PC-3 (cell line): ENCODE results near the gene KL. TPM values are rescaled to one million over a fixed set of nuclear protein-coding genes. Genes with fewer than 3 reads are reported as not detected.

ENCODE experiments used
- ATAC-seq: fragments of 200-7000 bp; cut with Tn5 transposase; 2 replicates; pipeline ENCODE4 v1.9.1; 2020; ENCODE audit warnings: mild to moderate bottlenecking, moderate library complexity
- BruUV-seq: library from RNA; stranded (reverse); fragments of 400-500 nt; replicated peaks from 2 replicates; lab custom pipeline; 2021; lab: Mats Ljungman, UMichigan
- CTCF ChIA-PET: fragments of 300-600 bp; sonication (Branson Sonifier 250); formaldehyde crosslinking; loops from one replicate; lab custom pipeline; 2022; ENCODE audit warnings: antibody characterized with exemption; lab: Charles Lee
- POLR2A ChIA-PET: fragments of 300-600 bp; sonication (Branson Sonifier 250); formaldehyde crosslinking; loops from one replicate; lab custom pipeline; 2022; ENCODE audit warnings: antibody characterized with exemption; ENCODE audit not compliant: unreplicated experiment; lab: Charles Lee
- DNase-seq: peaks from one replicate; pipeline ENCODE4 v3.0.0-alpha.2; 2015
- H2AFZ ChIP-seq: fragments of 300-600 bp; sonication (generic); 2 replicates; pipeline ENCODE4 v1.6.0; 2016; ENCODE audit warnings: antibody characterized with exemption, low read length
- H3F3A ChIP-seq: fragments of 300-600 bp; sonication (generic); one replicate; pipeline ENCODE4 v1.6.0; 2017; ENCODE audit warnings: antibody characterized with exemption, low read length, control low read depth, mild to moderate bottlenecking; ENCODE audit not compliant: unreplicated experiment
- H3K27ac ChIP-seq: fragments of 300-600 bp; sonication (generic); 2 replicates; pipeline ENCODE4 v1.5.1; 2016; ENCODE audit warnings: mild to moderate bottlenecking, low read length
- H3K27me3 ChIP-seq: fragments of 300-600 bp; sonication (generic); 2 replicates; pipeline ENCODE4 v1.6.1; 2016; ENCODE audit warnings: low read length, mixed read lengths
- H3K36me3 ChIP-seq: fragments of 300-600 bp; sonication (generic); 2 replicates; pipeline ENCODE4 v1.6.1; 2016; ENCODE audit warnings: low read depth, mixed run types, low read length, mixed read lengths
- H3K4me1 ChIP-seq: fragments of 300-600 bp; sonication (generic); 2 replicates; pipeline ENCODE4 v1.5.1; 2016; ENCODE audit warnings: low read length; ENCODE audit not compliant: insufficient read depth
- H3K4me2 ChIP-seq: fragments of 300-600 bp; sonication (generic); 2 replicates; pipeline ENCODE4 v1.6.0; 2016; ENCODE audit warnings: low read length
- H3K4me3 ChIP-seq: fragments of 300-600 bp; sonication (generic); 2 replicates; pipeline ENCODE4 v1.5.1; 2016; ENCODE audit warnings: mild to moderate bottlenecking, low read length, mixed read lengths
- H3K79me2 ChIP-seq: fragments of 300-600 bp; sonication (generic); 2 replicates; pipeline ENCODE4 v1.6.1; 2017; ENCODE audit warnings: low read length, mixed read lengths
- H3K9ac ChIP-seq: fragments of 300-600 bp; sonication (generic); 2 replicates; pipeline ENCODE4 v1.6.0; 2016; ENCODE audit warnings: mild to moderate bottlenecking, low read length
- H3K9me2 ChIP-seq: fragments of 300-600 bp; sonication (generic); replicated peaks from 2 replicates; pipeline ENCODE4 v1.6.1; 2016; ENCODE audit warnings: mixed run types, low read length, mixed read lengths
- H3K9me3 ChIP-seq: fragments of 300-600 bp; sonication (generic); 2 replicates; pipeline ENCODE4 v1.6.1; 2016; ENCODE audit warnings: low read length, mixed read lengths
- H4K20me1 ChIP-seq: fragments of 300-600 bp; sonication (generic); 2 replicates; pipeline ENCODE4 v1.6.1; 2016; ENCODE audit warnings: low read length, mixed read lengths
- EZH2 ChIP-seq: fragments of 300-600 bp; sonication (generic); IDR thresholded peaks from one replicate; pipeline ENCODE4 v1.6.1; 2017; ENCODE audit warnings: antibody characterized with exemption, mild to moderate bottlenecking, low read length; ENCODE audit not compliant: unreplicated experiment
- EZH2phosphoT487 ChIP-seq: fragments of 300-600 bp; sonication (generic); IDR thresholded peaks from 2 replicates; pipeline ENCODE4 v1.6.1; 2018; ENCODE audit warnings: mild to moderate bottlenecking, antibody characterized with exemption, low read length, borderline replicate concordance
- intact Hi-C: fragments of 100-400 bp; cut with micrococcal nuclease; formaldehyde crosslinking; loops from 2 replicates; pipeline ENCODE4 v1.9.0; 2023
- total RNA-seq: library from RNA; depleted of rRNA; stranded (reverse); fragments of >200 nt; gene quantifications from 2 replicates; pipeline ENCODE4 v1.2.3, GENCODE V29; 2014
- TF ChIP-seq, protein P1 (sequence below): fragments of 300-600 bp; sonication (generic); conservative IDR thresholded peaks from 2 replicates; pipeline ENCODE4 v1.5.1; 2017; ENCODE audit warnings: antibody characterized with exemption, low read depth, mild to moderate bottlenecking, low read length

Gene KL
- total RNA-seq, 1 experiment from 2014 or later, result 0.07 TPM

DNA sequence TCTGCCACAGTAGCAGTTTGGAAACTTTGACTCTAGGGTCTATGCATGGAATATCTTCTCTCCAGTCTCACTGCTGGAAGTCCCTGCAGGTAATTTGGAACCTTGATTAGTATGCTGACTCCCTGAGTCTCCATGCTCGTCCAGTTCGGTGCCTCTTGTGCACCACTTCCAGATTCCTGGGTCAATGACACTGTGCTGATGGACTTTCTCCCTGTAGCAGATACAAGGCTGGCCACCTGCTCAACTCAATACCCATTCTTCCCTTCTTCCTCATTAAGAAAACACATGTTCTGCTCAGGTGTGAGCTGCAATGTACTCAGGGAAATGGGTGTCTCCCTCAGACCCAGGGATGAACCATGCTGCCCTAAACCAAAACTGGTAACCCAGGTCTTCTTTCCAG, 99.1 kb downstream of the KL start:
- Histone ChIP-seq H3K27ac (no peak overlapping the region), H3K4me2 (no peak overlapping the region), H3K4me1 (peaks cover 29% of the 10 kb centered on the region), H3K9ac (no peak overlapping the region), H2AFZ (no peak overlapping the region), H3K9me2 (no peaks in the 10 kb centered on the region), H4K20me1 (no peaks in the 10 kb centered on the region), H3F3A (peaks cover 3% of the 10 kb centered on the region), H3K27me3 (no peaks in the 10 kb centered on the region), H3K4me3 (no peak overlapping the region), H3K9me3 (no peaks in the 10 kb centered on the region), H3K79me2 (no peaks in the 10 kb centered on the region), H3K36me3 (peaks cover 26% of the 10 kb centered on the region; the same call in 1 of the 2 replicates)
- ChIA-PET POLR2A (no interaction called here), CTCF (no interaction called here)
- intact Hi-C loops, result loop anchor here (5.0 kb wide), 1 partner anchor 97 kb away; no protein-coding TSS in a partner anchor
- no TSS peak for BruUV-seq
- ATAC-seq, result no peak
- DNase-seq, result no peak
- TF ChIP-seq EZH2phosphoT487 (no peak), EZH2 (no peak)
- TF ChIP-seq, protein P1, sequence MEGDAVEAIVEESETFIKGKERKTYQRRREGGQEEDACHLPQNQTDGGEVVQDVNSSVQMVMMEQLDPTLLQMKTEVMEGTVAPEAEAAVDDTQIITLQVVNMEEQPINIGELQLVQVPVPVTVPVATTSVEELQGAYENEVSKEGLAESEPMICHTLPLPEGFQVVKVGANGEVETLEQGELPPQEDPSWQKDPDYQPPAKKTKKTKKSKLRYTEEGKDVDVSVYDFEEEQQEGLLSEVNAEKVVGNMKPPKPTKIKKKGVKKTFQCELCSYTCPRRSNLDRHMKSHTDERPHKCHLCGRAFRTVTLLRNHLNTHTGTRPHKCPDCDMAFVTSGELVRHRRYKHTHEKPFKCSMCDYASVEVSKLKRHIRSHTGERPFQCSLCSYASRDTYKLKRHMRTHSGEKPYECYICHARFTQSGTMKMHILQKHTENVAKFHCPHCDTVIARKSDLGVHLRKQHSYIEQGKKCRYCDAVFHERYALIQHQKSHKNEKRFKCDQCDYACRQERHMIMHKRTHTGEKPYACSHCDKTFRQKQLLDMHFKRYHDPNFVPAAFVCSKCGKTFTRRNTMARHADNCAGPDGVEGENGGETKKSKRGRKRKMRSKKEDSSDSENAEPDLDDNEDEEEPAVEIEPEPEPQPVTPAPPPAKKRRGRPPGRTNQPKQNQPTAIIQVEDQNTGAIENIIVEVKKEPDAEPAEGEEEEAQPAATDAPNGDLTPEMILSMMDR, result no peak
